Measurements from ENCODE around the gene JSRP1.

- no peak for TF ChIP-seq CTCF (conservative IDR thresholded peaks at IDR 0.05 in 1 of 2, IDR thresholded peaks at IDR 0.05 in 1 of 2; ENCODE audit: extremely low read depth in 1 of 2, insufficient read depth in 1 of 2, low read depth in 1 of 2, low read length in 2 of 2)
- no peak for TF ChIP-seq EZH2 (IDR thresholded peaks at IDR 0.05; ENCODE audit: borderline replicate concordance, low read length)
These were observed 20.9 kb upstream of the JSRP1 start for GRCh38 chr19:2277138-2277537.
